Measurements from ENCODE around the gene TLE7.

The TLE7 gene

GRCh38 chr16:71387045-71387871, 54.6 kb downstream of the TLE7 start:
- no peak for TF ChIP-seq CTCF (IDR thresholded peaks at IDR 0.05; ENCODE audit: low read depth, low read length, missing control alignments)
- DNase-seq (ENCODE audit: extremely low read depth, low read depth): no peak
- no peak overlapping the region for H3K4me3 ChIP-seq (replicated peaks; ENCODE audit: low read depth, low read length)

- no peak for TF ChIP-seq CTCF (IDR thresholded peaks at IDR 0.05; ENCODE audit: low read depth, low read length, missing control alignments)
- no peak for DNase-seq (ENCODE audit: extremely low read depth, low read depth)
These were observed 57.7 kb downstream of the TLE7 start for GRCh38 chr16:71384073-71384724.

GRCh38 chr16:71383054-71383773, 58.6 kb downstream of the TLE7 start:
- no peak for TF ChIP-seq CTCF (IDR thresholded peaks at IDR 0.05; ENCODE audit: low read depth, low read length, missing control alignments)
- no peak for DNase-seq (ENCODE audit: extremely low read depth, low read depth)
- no peak overlapping the region for H3K4me3 ChIP-seq (replicated peaks; ENCODE audit: low read depth, low read length)

More at GRCh38 chr16:71384073-71384724, 57.7 kb downstream of the TLE7 start:
- no peak overlapping the region for H3K4me3 ChIP-seq (replicated peaks; ENCODE audit: low read depth, low read length)

GRCh38 chr16:71380831-71381230, 61.0 kb downstream of the TLE7 start:
- no peak for TF ChIP-seq CTCF (IDR thresholded peaks at IDR 0.05; ENCODE audit: low read depth, low read length, missing control alignments)
- no peak for DNase-seq (ENCODE audit: extremely low read depth, low read depth)
- no peak overlapping the region for H3K4me3 ChIP-seq (replicated peaks; ENCODE audit: low read depth, low read length)

All from HFF-Myc (cell line).